Measurements from ENCODE around the gene PCDHGC3.

PCDHGC3 gene

DNA sequence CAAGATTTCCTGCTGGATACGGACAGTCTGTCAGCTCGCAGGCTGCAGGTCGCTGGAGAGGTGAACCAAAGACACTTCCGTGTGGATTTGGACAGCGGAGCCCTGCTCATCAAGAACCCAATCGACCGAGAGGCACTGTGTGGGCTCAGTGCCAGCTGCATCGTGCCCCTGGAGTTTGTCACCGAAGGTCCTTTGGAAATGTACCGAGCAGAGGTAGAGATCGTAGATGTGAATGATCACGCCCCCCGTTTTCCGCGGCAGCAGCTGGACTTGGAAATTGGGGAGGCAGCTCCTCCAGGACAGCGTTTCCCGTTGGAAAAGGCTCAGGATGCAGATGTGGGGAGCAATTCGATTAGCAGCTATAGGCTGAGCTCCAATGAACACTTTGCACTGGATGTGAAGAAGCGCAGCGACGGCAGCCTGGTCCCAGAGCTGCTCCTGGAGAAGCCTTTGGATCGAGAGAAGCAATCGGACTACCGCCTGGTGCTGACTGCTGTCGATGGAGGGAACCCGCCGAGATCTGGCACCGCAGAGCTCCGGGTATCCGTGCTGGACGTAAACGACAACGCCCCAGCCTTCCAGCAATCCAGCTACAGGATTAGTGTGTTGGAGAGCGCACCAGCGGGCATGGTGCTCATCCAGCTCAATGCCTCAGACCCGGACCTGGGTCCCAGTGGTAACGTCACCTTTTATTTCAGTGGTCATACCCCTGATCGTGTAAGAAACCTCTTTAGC, 9.7 kb downstream of the PCDHGC3 start:
- no peak for DNase-seq (ENCODE audit: low read depth)

DNA sequence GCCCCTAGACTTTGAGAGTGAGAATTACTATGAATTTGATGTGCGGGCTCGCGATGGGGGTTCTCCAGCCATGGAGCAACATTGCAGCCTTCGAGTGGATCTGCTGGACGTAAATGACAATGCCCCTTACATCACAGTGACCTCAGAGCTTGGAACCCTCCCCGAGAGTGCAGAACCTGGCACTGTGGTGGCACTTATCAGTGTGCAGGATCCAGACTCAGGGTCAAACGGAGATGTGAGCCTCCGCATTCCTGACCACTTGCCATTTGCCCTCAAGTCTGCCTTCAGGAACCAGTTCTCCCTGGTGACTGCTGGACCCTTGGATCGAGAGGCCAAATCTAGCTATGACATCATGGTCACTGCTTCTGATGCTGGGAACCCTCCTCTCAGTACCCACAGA, 10.3 kb downstream of the PCDHGC3 start:
- DNase-seq (ENCODE audit: low read depth): no peak

DNA sequence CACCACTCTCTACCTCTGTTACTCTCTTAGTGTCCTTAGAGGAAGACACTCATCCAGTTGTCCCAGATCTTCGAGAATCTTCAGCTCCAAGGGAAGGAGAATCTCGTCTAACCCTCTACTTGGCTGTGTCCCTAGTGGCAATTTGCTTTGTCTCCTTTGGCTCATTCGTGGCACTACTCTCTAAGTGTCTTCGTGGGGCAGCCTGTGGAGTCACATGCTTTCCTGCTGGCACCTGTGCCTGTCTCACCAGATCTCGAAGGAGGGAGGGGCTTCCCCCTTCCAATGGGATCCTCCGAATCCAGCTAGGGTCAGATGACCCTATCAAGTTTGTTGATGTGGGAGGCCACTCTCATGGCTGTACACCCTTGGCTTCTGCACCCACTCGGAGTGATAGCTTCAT, 11.4 kb downstream of the PCDHGC3 start:
- no peak for DNase-seq (ENCODE audit: low read depth)

DNA sequence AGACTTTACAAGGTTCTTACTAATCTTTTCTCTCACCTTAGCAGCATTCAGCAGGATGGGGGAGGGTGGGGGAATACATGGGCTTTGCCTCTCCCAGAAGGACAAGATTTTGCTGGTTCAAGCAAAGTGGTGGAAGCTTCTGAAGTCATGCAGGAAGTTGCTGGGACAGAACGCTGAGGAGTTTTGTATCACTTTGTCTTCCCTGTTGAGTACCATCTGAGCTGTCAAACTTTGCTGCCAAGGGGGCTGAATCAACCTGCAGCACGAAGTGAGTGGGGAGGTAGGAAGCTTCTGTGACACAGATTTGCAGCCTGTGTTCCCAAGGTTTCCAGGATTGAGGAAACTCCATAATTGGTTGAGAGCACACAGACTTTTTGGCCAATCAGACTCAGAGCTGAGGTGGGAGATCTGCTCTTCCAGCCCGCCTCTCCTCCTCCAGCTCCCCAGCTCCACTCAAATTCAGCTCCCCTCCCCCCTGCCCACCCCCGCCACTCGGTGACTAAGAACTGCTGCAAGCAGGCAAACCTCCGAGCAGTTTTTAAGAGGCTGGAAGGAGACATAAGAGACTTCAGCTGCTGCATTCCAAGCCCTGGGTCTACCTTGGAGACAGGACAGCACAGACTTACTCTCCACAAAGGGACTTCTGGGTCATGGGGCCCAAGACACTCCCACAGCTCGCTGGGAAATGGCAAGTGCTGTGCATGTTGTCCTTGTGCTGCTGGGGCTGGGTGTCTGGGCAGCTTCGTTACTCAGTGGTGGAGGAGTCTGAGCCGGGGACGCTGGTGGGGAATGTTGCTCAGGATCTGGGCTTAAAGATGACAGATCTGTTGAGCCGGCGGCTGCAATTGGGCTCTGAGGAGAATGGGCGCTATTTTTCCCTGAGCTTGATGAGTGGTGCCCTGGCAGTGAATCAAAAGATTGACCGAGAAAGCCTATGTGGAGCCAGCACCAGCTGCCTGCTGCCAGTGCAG, 13.1 kb downstream of the PCDHGC3 start, which contains the start of gene PCDHGC5:
TSS of gene PCDHGC5 (plus strand) at position 491 of the 971 bp plus-strand sequence. CDS start at position 651, 160 bp downstream.
- DNase-seq (ENCODE audit: low read depth): no peak

DNA sequence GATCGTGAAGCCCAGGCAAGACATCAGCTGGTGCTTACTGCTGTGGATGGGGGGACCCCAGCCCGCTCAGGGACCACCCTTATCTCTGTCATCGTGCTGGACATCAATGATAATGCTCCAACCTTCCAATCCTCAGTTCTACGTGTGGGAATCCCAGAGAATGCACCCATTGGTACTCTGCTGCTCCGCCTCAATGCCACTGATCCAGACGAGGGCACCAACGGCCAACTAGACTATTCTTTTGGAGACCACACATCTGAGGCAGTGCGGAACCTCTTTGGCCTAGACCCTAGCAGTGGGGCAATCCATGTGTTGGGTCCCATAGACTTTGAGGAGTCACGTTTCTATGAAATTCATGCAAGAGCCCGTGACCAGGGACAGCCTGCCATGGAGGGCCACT, 14.1 kb downstream of the PCDHGC3 start:
- DNase-seq (ENCODE audit: low read depth): no peak

DNA sequence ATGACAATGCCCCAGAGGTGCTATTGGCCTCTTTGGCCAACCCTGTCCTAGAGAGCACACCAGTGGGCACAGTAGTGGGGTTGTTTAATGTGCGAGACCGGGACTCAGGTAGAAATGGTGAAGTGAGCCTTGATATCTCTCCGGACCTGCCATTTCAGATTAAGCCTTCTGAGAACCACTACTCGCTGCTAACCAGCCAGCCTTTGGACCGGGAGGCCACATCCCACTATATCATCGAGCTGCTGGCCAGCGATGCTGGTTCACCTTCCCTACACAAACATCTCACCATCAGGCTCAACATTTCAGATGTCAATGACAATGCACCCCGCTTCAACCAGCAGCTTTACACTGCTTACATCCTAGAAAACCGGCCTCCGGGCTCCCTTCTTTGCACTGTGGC, 14.5 kb downstream of the PCDHGC3 start:
- DNase-seq (ENCODE audit: low read depth): no peak

DNA sequence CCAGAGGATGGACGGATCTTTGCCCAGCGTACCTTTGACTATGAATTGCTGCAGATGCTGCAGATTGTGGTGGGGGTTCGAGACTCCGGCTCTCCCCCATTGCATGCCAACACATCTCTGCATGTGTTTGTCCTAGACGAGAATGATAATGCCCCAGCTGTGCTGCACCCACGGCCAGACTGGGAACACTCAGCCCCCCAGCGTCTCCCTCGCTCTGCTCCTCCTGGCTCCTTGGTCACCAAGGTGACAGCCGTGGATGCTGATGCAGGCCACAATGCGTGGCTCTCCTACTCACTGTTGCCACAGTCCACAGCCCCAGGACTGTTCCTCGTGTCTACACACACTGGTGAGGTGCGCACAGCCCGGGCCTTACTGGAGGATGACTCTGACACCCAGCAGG, 15.0 kb downstream of the PCDHGC3 start:
- DNase-seq (ENCODE audit: low read depth): no peak

DNA sequence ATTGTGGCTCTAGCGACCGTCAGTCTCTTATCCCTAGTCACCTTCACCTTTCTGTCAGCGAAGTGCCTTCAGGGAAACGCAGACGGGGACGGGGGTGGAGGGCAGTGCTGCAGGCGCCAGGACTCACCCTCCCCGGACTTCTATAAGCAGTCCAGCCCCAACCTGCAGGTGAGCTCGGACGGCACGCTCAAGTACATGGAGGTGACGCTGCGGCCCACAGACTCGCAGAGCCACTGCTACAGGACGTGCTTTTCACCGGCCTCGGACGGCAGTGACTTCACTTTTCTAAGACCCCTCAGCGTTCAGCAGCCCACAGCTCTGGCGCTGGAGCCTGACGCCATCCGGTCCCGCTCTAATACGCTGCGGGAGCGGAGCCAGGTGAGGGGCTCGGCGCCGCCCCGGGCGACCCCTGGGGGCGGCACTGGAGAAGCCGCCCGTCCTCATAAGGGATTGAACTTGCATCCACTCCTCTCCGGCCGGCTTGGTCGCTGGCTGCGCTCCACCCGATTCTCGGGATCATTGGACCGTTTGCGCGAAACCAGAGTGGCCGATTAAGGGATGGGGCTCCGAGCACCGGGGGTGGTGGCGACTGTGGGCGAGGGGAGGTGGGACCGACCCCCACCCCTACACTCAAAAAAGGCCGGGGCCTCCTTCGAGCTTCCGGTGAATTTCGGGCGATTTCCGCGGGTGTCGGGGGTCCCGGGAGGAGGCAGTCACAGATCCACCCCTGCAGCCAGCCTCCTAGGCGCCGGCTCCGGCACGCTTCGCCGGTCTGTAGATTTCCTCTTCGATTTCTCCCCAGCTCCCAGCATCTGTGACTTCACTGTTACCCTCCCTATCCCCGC, 15.8 kb downstream of the PCDHGC3 start:
- DNase-seq (ENCODE audit: low read depth): no peak

DNA sequence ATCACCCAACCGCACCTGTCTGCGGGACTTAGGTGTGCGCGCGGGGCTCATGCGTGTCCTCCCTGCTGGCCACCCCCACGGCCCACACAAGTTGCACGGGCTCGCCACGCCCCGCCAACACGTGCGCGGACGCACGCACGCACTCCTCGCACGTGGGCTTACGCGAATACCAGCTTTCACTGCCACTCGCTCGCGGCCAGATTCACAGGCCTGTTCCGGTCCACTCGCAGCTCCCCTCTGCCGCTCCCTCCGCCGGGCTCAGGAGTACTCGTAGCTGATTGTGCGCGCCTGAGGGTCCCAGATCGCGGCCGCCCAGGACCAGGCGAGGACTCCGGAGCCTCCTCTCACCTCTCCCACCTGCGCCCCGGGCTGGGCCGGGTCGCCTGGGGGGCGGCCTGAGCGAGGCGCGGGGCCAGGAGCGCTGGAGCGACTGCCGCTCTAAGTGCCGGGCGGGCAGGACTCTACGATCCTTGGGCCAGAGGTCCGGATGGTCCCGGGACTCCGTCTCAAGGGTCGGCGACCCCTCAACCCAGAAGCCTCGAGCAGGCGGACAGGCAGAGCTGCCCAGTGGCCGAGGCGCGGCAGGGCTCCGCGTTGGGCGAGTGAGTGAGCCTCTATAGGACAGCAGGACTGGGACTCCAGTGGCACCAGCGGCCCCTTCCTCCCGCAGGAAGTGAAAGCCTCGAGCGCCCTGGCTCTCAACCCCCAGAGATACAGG, 16.6 kb downstream of the PCDHGC3 start:
- DNase-seq (ENCODE audit: low read depth): no peak

DNA sequence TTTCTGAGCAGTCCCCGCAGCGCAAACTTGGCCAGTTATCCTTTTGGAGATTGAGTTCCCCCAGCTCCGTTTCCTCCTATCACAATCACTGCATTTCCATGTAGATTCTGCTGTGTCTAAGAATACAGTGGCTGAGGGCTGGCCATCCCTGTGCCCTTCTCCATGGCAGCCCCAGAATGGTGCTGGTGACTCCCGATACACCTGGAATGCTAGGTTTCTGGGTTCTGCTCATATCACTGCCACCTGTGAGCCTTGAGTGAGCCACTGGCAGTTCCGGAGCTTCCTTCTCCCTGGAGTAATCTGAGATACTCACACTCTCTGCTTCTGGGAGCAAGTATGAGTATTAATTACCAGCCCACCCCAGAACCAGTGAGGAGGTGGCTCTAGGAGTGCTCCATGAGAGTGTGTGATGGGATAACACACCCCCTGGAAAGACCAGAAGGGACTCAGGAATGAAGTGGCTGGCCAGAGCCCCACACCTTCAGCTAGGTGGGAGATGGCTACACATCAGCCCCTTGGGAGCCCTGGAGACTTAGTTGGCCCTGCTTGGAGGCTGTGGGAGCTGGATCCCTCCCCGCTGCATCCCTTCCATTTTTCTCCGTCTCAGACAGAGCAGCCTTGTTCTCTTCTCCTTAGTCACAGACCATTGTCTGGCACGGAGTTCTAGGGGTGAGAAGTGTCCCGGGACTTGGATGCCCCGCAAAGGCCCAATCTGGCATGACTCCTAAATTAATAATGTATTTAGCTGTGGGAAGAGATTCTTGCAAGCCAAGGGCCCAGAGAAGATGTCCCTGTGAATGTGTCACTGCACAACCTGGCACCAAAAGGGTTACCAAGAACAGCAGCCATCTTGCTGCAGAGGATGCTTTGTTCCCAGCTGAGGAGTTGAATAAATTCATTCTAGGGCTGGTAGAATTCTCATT, 18.0 kb downstream of the PCDHGC3 start:
- no peak for DNase-seq (ENCODE audit: low read depth)

DNA sequence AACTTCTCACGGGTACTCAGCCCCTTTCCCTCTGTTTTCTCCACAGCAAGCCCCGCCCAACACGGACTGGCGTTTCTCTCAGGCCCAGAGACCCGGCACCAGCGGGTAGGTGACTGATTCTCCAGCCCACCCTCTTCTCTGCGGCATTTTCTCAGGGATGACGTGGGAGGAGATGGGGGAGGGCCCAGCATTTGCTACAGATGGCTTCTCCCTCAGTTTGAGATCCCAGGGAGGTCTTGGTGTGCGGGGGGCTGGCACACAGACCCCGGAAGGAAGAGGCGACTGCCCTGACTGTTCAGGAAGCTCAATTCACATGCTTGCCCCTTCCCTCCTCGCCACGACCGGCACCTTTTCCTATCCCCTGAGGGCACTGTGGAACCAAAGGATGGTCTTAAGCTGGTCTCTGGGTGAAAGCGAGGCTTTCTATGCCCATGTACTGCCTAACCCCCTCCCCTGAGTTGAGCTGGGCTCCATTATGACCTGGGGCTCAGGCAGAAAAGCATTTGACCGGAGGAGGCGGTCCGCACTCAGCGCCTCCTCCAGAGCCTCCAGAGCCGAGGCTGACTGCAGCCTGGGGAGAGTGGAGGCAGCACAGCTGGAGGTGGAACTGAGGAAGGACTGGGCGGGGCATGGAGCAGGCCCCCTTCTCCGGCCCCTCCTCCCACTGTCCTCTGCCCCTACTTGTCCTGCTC, 19.1 kb downstream of the PCDHGC3 start:
- DNase-seq (ENCODE audit: low read depth): no peak

DNA sequence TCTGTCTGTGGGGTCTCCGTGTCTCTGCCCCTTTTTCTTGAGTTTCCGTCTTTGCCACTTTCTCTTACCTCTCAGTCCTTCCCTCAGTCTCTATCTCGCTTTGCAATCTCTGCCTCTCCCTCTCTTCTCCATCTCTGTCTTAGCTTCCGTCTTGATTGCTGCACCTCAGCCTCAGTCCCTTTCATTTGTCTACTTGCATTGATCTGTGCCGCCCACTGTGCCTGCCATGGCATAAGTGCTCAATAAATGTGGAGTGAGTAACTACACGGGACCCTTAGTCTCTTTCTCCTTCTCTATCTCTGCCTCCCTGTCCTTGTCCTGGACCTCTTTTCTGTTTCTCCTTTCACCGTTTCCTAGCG, 19.7 kb downstream of the PCDHGC3 start:
- no peak for DNase-seq (ENCODE audit: low read depth)

DNA sequence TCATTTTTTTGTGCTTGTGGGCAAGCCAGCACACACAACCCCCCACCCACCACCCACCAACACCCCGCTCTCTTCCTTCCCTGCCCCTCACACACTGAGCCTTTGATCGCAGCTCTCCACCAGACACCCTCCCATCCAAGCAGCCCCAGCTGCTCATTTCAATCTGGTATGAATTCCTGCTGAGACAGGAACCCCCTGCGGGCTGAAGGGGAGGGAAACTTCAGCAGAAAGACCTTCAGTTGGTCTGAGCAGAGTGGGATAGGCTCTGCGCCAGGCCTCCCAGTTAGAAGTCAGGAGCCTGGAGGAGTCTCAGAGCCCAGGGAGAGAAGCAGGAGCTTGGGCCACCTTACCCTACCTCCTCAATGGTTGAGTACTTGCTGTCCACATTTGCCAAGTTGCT, 20.3 kb downstream of the PCDHGC3 start:
- DNase-seq (ENCODE audit: low read depth): no peak

DNA sequence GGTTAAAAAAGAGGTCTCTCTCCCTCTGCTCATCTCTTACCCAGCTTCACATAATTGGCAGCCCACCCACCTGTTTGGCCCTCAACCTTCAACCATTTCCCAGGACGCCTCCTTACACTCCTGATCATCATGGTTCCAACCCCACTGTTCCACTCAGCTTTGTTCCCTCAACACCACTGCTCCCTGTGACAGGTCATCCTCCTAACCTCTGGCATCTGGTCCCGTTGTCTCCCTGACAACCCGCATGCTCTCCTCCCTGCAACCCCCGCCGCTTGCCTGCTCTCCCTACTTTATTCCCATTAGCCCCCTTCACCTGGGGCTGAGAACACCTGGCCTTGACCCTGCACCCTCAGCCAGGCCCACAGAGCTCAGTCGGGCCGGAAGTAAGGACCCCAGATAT, 26.0 kb downstream of the PCDHGC3 start:
- DNase-seq (ENCODE audit: low read depth): no peak

DNA sequence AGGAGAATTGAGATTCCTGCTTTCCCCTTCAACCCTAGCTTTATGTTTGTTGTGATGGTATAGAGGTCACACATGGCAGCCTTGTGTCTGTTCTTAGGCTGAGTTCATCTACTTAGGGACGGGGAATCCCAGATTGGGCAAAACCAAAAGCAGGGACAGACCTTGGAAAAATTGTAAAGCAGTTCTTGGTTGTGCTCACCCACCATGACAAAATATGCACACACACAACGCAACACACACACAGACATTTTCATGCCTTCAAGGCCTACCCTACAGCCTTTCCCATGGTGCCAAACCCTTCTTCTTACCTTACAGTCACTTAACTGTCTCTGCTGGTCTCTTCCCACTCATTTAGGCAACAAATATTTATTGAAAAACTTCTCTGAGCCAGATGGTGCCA, 27.9 kb downstream of the PCDHGC3 start:
- no peak for DNase-seq (ENCODE audit: low read depth)

DNA sequence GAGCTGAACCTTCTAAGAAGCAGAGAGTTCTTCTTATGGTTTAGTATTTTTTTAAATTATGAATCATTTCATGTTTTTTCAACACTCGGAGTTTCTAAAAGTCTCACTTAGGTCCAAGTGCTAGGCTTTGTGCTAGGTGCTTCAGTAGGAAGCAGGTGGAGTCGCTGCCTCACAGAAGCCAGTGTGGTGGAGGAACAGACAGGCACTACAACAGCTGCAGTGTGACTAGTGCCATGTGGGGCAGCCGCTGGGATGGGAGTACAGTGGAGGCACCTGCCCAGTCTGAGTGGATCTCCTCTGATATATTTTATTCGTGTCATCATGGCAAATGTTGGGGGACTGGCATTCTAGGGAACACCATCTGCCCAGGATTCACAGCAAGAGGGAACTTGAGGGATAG, 28.4 kb downstream of the PCDHGC3 start:
- DNase-seq (ENCODE audit: low read depth): no peak

DNA sequence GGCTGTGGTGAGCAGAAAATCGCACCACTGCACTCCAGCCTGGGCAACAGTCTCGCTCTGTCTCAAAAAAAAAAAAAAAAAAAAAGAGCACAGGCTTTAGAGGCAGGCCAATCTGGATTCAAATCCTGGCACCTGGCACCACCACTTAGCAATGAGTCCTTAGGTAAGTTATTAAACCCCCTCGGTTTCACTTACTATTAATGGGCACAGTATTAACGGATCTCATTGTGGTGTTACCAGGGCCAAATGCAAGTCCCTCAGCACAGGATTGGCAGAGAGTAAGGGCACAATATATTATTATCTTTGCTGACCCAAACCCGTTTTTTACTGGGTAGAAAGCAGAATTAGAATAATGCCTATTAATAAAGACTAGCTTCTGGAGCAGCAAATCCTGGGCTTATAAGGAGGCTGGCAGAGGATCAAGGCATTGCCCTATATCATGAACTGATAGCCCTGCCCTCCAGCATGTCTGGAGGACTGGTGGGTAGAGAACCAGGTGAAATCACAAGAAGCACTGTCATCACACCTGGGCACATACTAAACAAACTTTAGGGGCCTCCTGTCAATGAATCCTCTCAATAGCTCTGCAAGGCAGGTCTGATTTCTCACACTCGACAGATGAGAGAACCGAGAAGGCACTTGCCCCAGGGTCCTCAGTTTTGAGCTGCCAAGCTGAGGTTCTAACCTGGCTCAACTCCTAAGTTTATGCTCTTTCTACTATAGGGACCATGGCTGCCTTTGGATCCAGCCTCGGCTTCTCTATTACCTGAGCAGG, 30.8 kb downstream of the PCDHGC3 start:
- DNase-seq (ENCODE audit: low read depth): no peak

DNA sequence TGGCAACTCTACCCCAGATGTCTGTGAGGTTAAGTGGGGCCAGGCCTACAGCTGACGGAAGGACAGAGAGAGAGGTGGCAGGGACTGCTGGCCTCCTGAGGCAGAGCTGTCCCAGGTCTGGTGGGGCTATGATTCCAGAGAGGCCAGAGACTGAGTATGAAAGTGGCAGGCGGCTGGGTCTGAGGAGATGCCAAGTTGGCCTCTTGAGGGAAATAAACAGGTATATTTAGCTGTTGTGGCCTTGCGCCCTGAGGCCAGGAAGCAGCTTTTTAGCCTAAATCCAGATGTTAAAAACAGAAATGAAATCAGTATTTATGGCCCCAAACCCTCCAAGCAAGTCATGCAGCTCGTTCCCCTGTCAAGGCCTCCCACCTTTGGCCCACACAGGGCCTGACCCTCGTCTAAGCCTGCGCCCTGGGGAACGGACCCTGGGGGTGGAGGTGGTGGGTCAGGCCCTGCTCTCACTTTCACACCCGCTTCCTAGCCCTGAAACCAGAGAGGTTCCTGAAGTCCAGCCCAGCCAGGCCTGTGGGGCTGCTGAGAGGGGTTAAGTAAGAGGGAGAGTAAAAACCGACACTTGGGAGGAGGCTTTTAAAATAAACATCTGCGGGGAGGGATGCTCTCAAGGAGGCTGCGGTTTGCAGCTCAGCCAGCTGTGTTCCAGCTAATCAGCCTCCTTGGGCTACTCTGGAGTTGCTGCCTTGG, 31.8 kb downstream of the PCDHGC3 start:
- no peak for DNase-seq (ENCODE audit: low read depth)

DNA sequence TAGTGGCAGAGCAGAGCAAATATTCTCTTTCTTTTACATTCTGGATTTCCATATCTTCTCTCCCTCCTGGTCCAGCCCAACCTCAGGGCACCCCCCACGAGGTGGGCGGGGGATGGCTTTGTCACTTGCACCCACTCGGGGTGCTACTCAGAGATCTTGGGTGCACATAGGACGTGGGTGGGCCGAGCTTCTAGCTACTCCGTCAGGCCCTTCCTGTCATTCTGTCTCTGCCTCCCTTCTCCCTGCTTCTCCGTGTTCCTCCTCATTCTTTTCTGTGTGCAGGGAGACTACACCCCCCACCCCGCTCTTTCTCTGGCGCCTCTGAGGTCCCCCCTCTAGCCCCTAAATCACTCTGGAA, 32.7 kb downstream of the PCDHGC3 start:
- DNase-seq (ENCODE audit: low read depth): no peak

Data from activated T-helper 9 cell treated with anti-CD3 and anti-CD28 coated beads, Interleukin-2, amount 50 U/mL, for 16 hours (primary cell).